ENCODE data around the gene KAT2A. TPM values are rescaled to one million over a fixed set of nuclear protein-coding genes. Genes with fewer than 3 reads are reported as not detected.

Gene KAT2A
- total and polyA plus RNA-seq, 9 of the 15 experiments (the other 6 are each of a cell fraction or from before 2014, with no cell fraction given) = 1.5 to 80.4 (median 31.9) TPM

DNA sequence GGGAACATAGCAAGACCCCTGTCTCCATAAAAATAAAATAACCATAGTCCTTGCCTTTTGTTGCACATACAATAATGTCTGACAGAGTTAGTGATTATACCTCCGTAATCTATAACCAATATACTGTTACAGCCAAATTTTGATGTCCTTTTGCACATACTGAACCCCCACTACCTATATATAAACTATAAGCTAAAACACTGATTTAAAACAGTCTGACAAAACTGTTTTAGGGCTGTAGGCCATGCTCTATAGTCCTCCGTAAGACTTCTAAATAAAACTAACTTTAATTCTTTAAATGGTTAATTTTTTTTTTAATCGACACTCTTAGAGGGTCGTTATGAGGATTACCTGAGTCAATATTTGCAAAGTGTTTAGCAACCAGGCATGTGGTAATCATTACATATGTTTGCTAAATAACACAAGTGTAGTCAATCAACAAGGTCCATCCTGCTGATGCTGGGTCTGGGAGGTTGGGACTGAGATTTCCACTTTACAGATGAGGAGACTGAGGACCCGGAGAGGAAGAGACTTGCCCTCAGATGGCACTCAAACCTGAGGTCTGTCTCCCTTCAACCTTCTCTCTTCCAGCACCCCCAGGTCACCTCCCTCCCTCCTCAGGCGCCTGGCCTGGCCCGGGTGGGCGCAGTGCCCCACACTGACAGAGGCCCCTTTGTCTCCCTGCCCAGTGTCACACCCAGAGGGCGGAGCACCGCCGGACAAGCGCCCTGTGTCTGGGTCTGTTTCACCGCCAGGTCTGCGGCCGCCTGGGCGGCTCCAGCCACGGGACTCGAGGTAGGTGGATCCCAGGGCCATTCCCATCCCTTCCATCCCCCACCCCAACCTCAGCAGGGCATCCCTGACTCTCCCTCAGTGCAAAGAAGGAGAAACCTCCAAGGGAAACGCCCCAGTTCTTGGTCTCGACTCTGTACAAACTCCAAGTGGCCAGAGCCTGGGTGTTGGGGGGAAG is 33.1 kb downstream of the KAT2A start:
- Histone ChIP-seq H3K27ac (ENCODE audit: extremely low read depth, low read depth, low read length) (no peak overlapping the region), H3K27me3 (ENCODE audit: control insufficient read depth in 2 of 2, insufficient read depth in 2 of 2, low read length in 2 of 2) (peaks cover 0 to 9% of the 10 kb centered on the region in 2 experiments; a peak in 1 of 5 replicates)

DNA sequence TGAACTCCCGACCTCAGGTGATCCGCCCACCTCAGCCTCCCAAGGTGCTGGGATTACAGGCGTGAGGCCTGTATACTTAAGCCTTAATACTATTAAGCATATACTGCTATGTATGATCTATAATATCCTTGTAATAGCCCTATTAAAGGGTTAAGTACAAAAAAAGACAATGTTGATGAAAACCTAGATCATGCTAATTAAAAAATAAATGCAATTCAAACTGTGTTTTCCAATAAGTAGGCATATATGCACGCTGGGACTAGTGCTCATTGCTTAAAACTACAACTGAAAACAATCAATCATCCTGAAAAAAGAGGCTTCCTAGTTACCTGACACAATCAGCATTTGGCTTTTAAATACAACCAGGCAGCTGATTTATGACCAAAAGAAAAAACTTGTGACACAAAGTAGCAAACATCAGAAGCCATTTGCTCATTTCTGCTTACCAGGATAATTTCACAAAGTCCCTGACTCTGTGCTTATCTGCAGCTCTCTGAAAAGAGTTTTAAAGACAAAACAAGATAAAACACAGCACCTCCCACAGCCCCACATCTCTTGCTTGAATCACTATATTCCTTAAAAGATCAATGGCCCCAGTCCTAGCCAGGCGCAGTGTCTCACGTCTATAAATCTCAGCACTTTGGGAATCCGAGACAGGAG is 34.0 kb downstream of the KAT2A start:
- 12% methylated on average over 7 of the region's 7 CpGs for WGBS (ENCODE audit: insufficient coverage, low coverage, missing lambda C conversion rate)
- ATAC-seq = peak; percentile 54
- no peak overlapping the region for H2AFZ ChIP-seq (ENCODE audit: low read depth, low read length)
- TF ChIP-seq MYC (IDR thresholded peaks at IDR 0.05; ENCODE audit: low read depth, low read length) (no peak), MYC (CRISPR knock-in tag; IDR thresholded peaks at IDR 0.05; ENCODE audit: borderline replicate concordance, low read depth) (no peak), MTF1 (CRISPR knock-in tag; IDR thresholded peaks at IDR 0.05; ENCODE audit: borderline replicate concordance) (no peak), CSDE1 (IDR thresholded peaks at IDR 0.05) (no peak)

More for the DNA sequence above, 33.1 kb downstream of the KAT2A start:
- no peak overlapping the region for H3K4me2 ChIP-seq (ENCODE audit: insufficient read depth, low read length)
- H3K9me3 ChIP-seq (replicated peaks; ENCODE audit: control insufficient read depth, insufficient read depth, low read depth, low read length) = no peaks in the 10 kb centered on the region
- 23% methylated on average over 14 of the region's 20 CpGs for WGBS (ENCODE audit: insufficient coverage, low coverage, missing lambda C conversion rate)
- ATAC-seq = no peak
- H3K9me1 ChIP-seq (ENCODE audit: control insufficient read depth, insufficient read depth, low read length) = no peaks in the 10 kb centered on the region
- BruUV-seq (replicated peaks) = no TSS peak
- TF ChIP-seq BCOR (IDR thresholded peaks at IDR 0.05) (0 out of 2 replicates have a peak, but pooled peaks have one; percentile 25), ZNF3 (CRISPR knock-in tag; IDR thresholded peaks at IDR 0.05) (no peak), RBM25 (IDR thresholded peaks at IDR 0.05; ENCODE audit: low read depth, low read length, severe bottlenecking) (peak; percentile 54)
- POLR2A ChIA-PET = interaction anchor here (0.6 to 0.9 kb wide), 3 partner anchors 9 to 406 kb away, joined by 3 to 4 read pairs (median 3); no protein-coding TSS in a partner anchor
- DNase-seq (ENCODE audit: extremely low read depth in 1 of 4, low spot score in 3 of 4) = no peak
- H3K36me3 ChIP-seq (ENCODE audit: control insufficient read depth, insufficient read depth, low read length) = no peaks in the 10 kb centered on the region
- H4K20me1 ChIP-seq (replicated peaks; ENCODE audit: control insufficient read depth, insufficient read depth, low read length) = no peaks in the 10 kb centered on the region
- peak; percentile 59 for FAIRE-seq
- CTCF ChIA-PET (ENCODE audit: low intra/inter-chr PET ratio) = no interaction called here
- no peak overlapping the region for H3K4me3 ChIP-seq
- intact Hi-C loops (cut with micrococcal nuclease) = no loop called here
- in situ Hi-C loops (cut with MboI) = no loop called here
- no peak overlapping the region for H2AFZ ChIP-seq (ENCODE audit: low read depth, low read length)
- peak overlapping the region in 1 of 2 experiments; percentile 55; a peak in 1 of 4 replicates for H3K9ac ChIP-seq (ENCODE audit: insufficient read depth in 1 of 2, low read depth in 2 of 2, low read length in 2 of 2)
- H3K79me2 ChIP-seq (ENCODE audit: control insufficient read depth, insufficient read depth, low read length) = no peaks in the 10 kb centered on the region
- H3K4me1 ChIP-seq (replicated peaks in 1 of 2; ENCODE audit: control insufficient read depth in 2 of 2, insufficient read depth in 2 of 2, low read length in 2 of 2) = peaks cover 17 to 23% of the 10 kb centered on the region in 2 experiments

More for the DNA sequence above, 34.0 kb downstream of the KAT2A start:
- DNase-seq (ENCODE audit: extremely low read depth in 1 of 4, low spot score in 3 of 4) (peak in 2 of 4 experiments; percentile 41 to 63), FAIRE-seq (peak; percentile 91)
- H3K4me3 ChIP-seq = no peak overlapping the region
- no peak overlapping the region for H3K27ac ChIP-seq (ENCODE audit: extremely low read depth, low read depth, low read length)
- H3K36me3 ChIP-seq (ENCODE audit: control insufficient read depth, insufficient read depth, low read length) = no peaks in the 10 kb centered on the region
- H3K27me3 ChIP-seq (ENCODE audit: control insufficient read depth in 2 of 2, insufficient read depth in 2 of 2, low read length in 2 of 2) = peaks cover 0 to 9% of the 10 kb centered on the region in 2 experiments; a peak in 1 of 5 replicates
- no peaks in the 10 kb centered on the region for H3K9me1 ChIP-seq (ENCODE audit: control insufficient read depth, insufficient read depth, low read length)
- no peak overlapping the region for H3K4me2 ChIP-seq (ENCODE audit: insufficient read depth, low read length)
- no peaks in the 10 kb centered on the region for H3K9me3 ChIP-seq (replicated peaks; ENCODE audit: control insufficient read depth, insufficient read depth, low read depth, low read length)
- in situ Hi-C loops (cut with MboI) (no loop called here), intact Hi-C loops (cut with micrococcal nuclease) (no loop called here)
- peaks cover 17 to 23% of the 10 kb centered on the region in 2 experiments for H3K4me1 ChIP-seq (replicated peaks in 1 of 2; ENCODE audit: control insufficient read depth in 2 of 2, insufficient read depth in 2 of 2, low read length in 2 of 2)
- H3K79me2 ChIP-seq (ENCODE audit: control insufficient read depth, insufficient read depth, low read length) = no peaks in the 10 kb centered on the region
- H4K20me1 ChIP-seq (replicated peaks; ENCODE audit: control insufficient read depth, insufficient read depth, low read length) = no peaks in the 10 kb centered on the region
- H3K9ac ChIP-seq (ENCODE audit: insufficient read depth in 1 of 2, low read depth in 2 of 2, low read length in 2 of 2) = no peak overlapping the region
- BruUV-seq (replicated peaks) = no TSS peak
- ChIA-PET POLR2A (interaction anchor here (0.6 to 0.9 kb wide), 4 partner anchors 10 to 406 kb away, joined by 3 to 4 read pairs (median 3); no protein-coding TSS in a partner anchor), CTCF (ENCODE audit: low intra/inter-chr PET ratio) (no interaction called here)
